Heart right ventricle (tissue), 16 donors: Measurements from ENCODE around the gene ARFIP2. TPM values are rescaled to one million over a fixed set of nuclear protein-coding genes. Genes with fewer than 3 reads are reported as not detected.

Experiments
- ATAC-seq, 8 donors: fragments of 200-7000 bp; cut with Tn5 transposase; one replicate each; pipeline ENCODE4 v1.9.1; 2020; ENCODE audit warnings: mild to moderate bottlenecking in 8 of 8, moderate library complexity in 8 of 8, moderate number of reproducible peaks in 1 of 8
- DNase-seq, 2 donors: peaks; one replicate each; pipeline ENCODE4 v3.0.0-alpha.2; 2020
- H3K27ac ChIP-seq, 10 donors: fragments of 200-600 bp; sonication (generic) in 2 of 10; one replicate each; pipeline versions ENCODE4 v1.5.0 to v1.8.0; 2020 to 2022; ENCODE audit warnings: mild to moderate bottlenecking in 3 of 10
- H3K27me3 ChIP-seq, 7 donors: fragments of 200-600 bp; one replicate each; pipeline ENCODE4 v1.8.0; 2021 to 2022; ENCODE audit warnings: mild to moderate bottlenecking in 2 of 7
- H3K36me3 ChIP-seq, 9 donors: fragments of 200-600 bp; sonication (generic) in 1 of 9; one replicate each; pipeline versions ENCODE4 v1.5.0 to v1.8.0; 2020 to 2022; ENCODE audit warnings: mild to moderate bottlenecking in 2 of 9
- H3K4me1 ChIP-seq, 9 donors: fragments of 200-600 bp; sonication (generic) in 1 of 9; one replicate each; pipeline versions ENCODE4 v1.5.0 to v1.8.0; 2020 to 2022; ENCODE audit warnings: mild to moderate bottlenecking in 4 of 9
- H3K4me3 ChIP-seq, 10 donors: fragments of 200-600 bp; sonication (generic) in 2 of 10; one replicate each; pipeline versions ENCODE4 v1.5.0 to v1.8.0; 2020 to 2022; ENCODE audit warnings: mild to moderate bottlenecking in 7 of 10, moderate library complexity in 2 of 10
- H3K9me3 ChIP-seq, 11 donors: fragments of 200-600 bp in 10 of 11; sonication (generic) in 2 of 11; one replicate each; pipeline versions ENCODE4 v1.5.0 to v1.8.0; 2013 to 2022; ENCODE audit warnings: mild to moderate bottlenecking in 2 of 11, control low read depth in 1 of 11, moderate library complexity in 1 of 11
- CTCF ChIP-seq, 9 donors: fragments of 200-600 bp; sonication (generic) in 2 of 9; IDR thresholded peaks; one replicate each; pipeline versions ENCODE4 v1.5.0 to v1.8.0; 2021 to 2022; ENCODE audit warnings: antibody characterized with exemption in 9 of 9, mild to moderate bottlenecking in 5 of 9, moderate library complexity in 1 of 9
- WGBS, 2 donors: extraction: QIAGEN DNeasy Blood & Tissue Kit; methylation state at CpG; one replicate each; pipeline ENCODE4 v1.1.7; 2013; ENCODE audit warnings: inconsistent platforms in 1 of 2; 5-methylcytosine and 5-hydroxymethylcytosine counted together
- intact Hi-C, 10 donors: fragments of 100-400 bp; cut with DNase I; formaldehyde crosslinking; loops; one replicate each; pipeline versions ENCODE4 v1.11.1 to v1.14.2; 2022
- polyA plus RNA-seq, 2 donors: library from polyadenylated mRNA; stranded (reverse); fragments of 200-250 nt; gene quantifications; one replicate each; pipeline ENCODE4 v1.2.3, GENCODE V29; 2013
- total RNA-seq, 10 donors: library from RNA; stranded (reverse); fragmentation: NEBNext Ultra II Directional in 3 of 10; extraction: Animal tissue kit (Norgen Biotek cat#: 25700) in 3 of 10; gene quantifications; one replicate each; pipeline versions ENCODE4 v1.2.1 to v1.2.4, GENCODE V29; 2021 to 2023
- donor health status: Arrhythmogenic right ventricular cardiomyopathy.
- donor health status: ischemic (EF 13 %, LVEDD 7.1; RV severe dilation, severe dysfunction).
- donor health status: healthy with polysubstance abuse.
- donor health status: DM: no; HTN: yes; CAD: no.
- donor health status: DM: no; HTN: no; CAD: no.
- donor health status: ischemic (EF 25% LVEDD 6.9; RV normal size, moderate dysfunction).
- donor health status: ischemic (EF 25% LVEDD 5.7; RV mildly dilated, moderate dysfunction).
- donor health status: healthy.
- donor health status: DM: yes; HTN: yes; CAD: no.
- donor health status: Ischemic cardiomyopathy.
- donor health status: ischemic (EF 35%, LVEDD 5.7; RV mildly dilated, moderate dysfunction).
- donor health status: nonischemic (EF 11% LVEDD 7.7; RV severe dilation, severe dysfunction).
- donor health status: DM: yes; HTN: yes; CAD: no.
- donor health status: PGD.
- donor health status: ischemic (EF 29% LVEDD 5.4; RV normal size, mild dysfunction).
- donor health status: nonischemic (EF 23%, LVEDD 6.1; RV moderate dilation, normal function).

The ARFIP2 gene
- total and polyA plus RNA-seq, 12 donors: 12.4 to 36.8 (median 15.3) TPM

DNA sequence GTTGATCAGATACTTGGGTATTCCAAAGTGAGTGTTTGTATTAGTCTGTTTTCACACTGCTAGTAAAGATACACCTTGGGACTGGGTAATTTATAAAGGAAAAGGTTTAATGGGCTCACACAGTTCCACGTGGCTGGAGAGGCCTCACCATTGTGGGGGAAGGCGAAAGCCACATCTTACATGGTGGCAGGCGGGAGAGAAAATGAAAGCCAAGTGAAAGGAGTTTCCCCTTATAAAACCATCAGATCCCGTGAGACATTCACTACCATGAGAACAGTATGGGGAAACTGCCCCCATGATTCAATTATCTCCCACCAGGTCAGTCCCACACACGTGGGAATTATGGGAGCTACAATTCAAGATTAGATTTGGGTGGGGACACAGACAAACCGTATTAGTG, 7.2 kb upstream of the ARFIP2 start:
- peaks cover 0 to 4% (median 0%) of the 10 kb centered on the region in 9 donors for H3K4me1 ChIP-seq
- no peak overlapping the region for H3K27ac ChIP-seq
- no peak for DNase-seq

DNA sequence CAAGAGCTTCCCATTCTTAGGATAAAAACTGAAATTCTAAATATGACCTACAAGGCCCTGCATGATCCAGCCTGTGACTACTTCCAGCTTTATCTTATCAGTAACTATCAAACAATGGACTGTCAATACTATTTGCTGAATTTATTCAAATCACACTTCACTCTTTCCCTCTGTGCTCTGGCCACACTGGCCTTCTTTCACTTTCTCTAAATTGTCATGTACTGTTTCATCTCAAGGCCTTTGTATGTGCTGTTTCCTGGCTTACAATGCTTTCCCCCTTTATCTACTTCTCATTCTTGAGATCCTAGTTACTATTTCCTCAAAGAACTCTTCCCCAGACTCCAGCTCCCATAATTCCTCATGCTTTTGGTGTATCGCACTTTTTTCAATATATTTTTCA, 5.8 kb upstream of the ARFIP2 start:
- Histone ChIP-seq H3K36me3 (peaks cover 0 to 98% (median 21%) of the 10 kb centered on the region in 9 donors), H3K4me3 (no peak overlapping the region), H3K9me3 (no peaks in the 10 kb centered on the region), H3K27ac (no peak overlapping the region), H3K27me3 (no peaks in the 10 kb centered on the region), H3K4me1 (peaks cover 2 to 18% (median 11%) of the 10 kb centered on the region in 9 donors)
- ATAC-seq: no peak
- intact Hi-C loops: no loop called here
- WGBS, 2 donors: 91 to 96% methylated on average over 1 of the region's 1 CpG
- DNase-seq: no peak
- no peak for TF ChIP-seq CTCF (IDR thresholded peaks at IDR 0.05)

More for the DNA sequence above, 7.2 kb upstream of the ARFIP2 start:
- Histone ChIP-seq H3K27me3 (no peaks in the 10 kb centered on the region), H3K9me3 (no peaks in the 10 kb centered on the region), H3K36me3 (peaks cover 0 to 100% (median 21%) of the 10 kb centered on the region in 9 donors), H3K4me3 (no peak overlapping the region)
- TF ChIP-seq CTCF (IDR thresholded peaks at IDR 0.05): no peak
- ATAC-seq: no peak
- intact Hi-C loops: no loop called here
- 90 to 91% methylated on average over 6 of the region's 6 CpGs for WGBS, 2 donors

GRCh38 chr11:6486256-6486655, 5.1 kb upstream of the ARFIP2 start:
- H3K27me3 ChIP-seq: no peaks in the 10 kb centered on the region
- intact Hi-C loops: no loop called here
- WGBS, 2 donors: 86% methylated on average over 3 of the region's 3 CpGs
- H3K4me3 ChIP-seq: no peak overlapping the region
- H3K27ac ChIP-seq: no peak overlapping the region
- H3K36me3 ChIP-seq: peaks cover 0 to 91% (median 21%) of the 10 kb centered on the region in 9 donors
- ATAC-seq: no peak
- peaks cover 3 to 21% (median 13%) of the 10 kb centered on the region in 9 donors for H3K4me1 ChIP-seq
- H3K9me3 ChIP-seq: no peaks in the 10 kb centered on the region
- DNase-seq: no peak
- TF ChIP-seq CTCF (IDR thresholded peaks at IDR 0.05): no peak

DNA sequence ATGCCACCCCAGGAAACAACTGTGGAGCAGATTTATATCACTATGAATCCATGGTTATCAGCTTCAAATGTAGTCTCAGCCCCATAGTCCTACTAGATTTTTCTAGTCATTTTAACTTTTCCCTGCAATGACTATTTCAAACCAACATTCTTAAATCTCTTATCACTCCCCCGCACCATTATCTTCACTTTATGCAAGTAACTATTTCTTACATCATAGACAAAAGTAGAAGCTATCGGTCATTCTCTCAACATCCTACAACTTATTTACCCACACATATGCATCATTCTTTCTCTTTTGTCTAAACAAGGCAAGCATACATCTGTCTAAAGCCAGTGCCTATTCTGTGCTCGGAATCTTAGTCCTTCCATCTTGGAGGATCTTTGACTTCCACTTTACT, 4.5 kb upstream of the ARFIP2 start:
- Histone ChIP-seq H3K4me3 (no peak overlapping the region), H3K27ac (no peak overlapping the region), H3K9me3 (no peaks in the 10 kb centered on the region), H3K36me3 (peaks cover 0 to 86% (median 19%) of the 10 kb centered on the region in 9 donors), H3K27me3 (no peaks in the 10 kb centered on the region), H3K4me1 (peaks cover 5 to 24% (median 16%) of the 10 kb centered on the region in 9 donors)
- ATAC-seq (no peak), DNase-seq (no peak)
- intact Hi-C loops: no loop called here
- WGBS, 2 donors: 90 to 91% methylated on average over 3 of the region's 3 CpGs
- TF ChIP-seq CTCF (IDR thresholded peaks at IDR 0.05): no peak
